SU-DHL-6 (cell line): Measurements from ENCODE around the gene SRBD1.

Source experiments
- CTCF ChIP-seq: fragments of 200-600 bp; sonication (generic); IDR thresholded peaks from one replicate; pipeline ENCODE4 v1.5.1; 2017; ENCODE audit warnings: antibody characterized with exemption, mild to moderate bottlenecking, low read length, moderate library complexity; ENCODE audit not compliant: insufficient read depth, poor library complexity, severe bottlenecking
- EZH2phosphoT487 ChIP-seq: fragments of 200-600 bp; sonication (generic), shearing (Covaris generic); conservative IDR thresholded peaks from 2 replicates; pipeline ENCODE4 v1.6.1; 2018; ENCODE audit warnings: mild to moderate bottlenecking, antibody characterized with exemption, low read length, moderate library complexity, mixed read lengths

GRCh38 chr2:45616658-45617411 lies 5.8 kb upstream of the SRBD1 start:
- TF ChIP-seq CTCF, result no peak
- no peak for TF ChIP-seq EZH2phosphoT487
